SK-N-SH (cell line): ENCODE results near the gene ARHGAP1.

Experiments
- ELF1 ChIP-seq: IDR thresholded peaks from 2 replicates; pipeline ENCODE4 v1.4.0; 2012
- GABPA ChIP-seq: IDR thresholded peaks from 2 replicates; pipeline ENCODE4 v1.4.0; 2012; ENCODE audit warnings: low read depth, mild to moderate bottlenecking
- NRF1 ChIP-seq: IDR thresholded peaks from 2 replicates; pipeline ENCODE4 v1.6.1; 2012; ENCODE audit warnings: low read depth, mild to moderate bottlenecking, low read length
- PBX3 ChIP-seq: IDR thresholded peaks from 2 replicates; pipeline ENCODE4; 2012
- RAD21 ChIP-seq: IDR thresholded peaks from 2 replicates; pipeline ENCODE4 v1.6.1; 2012; ENCODE audit warnings: mild to moderate bottlenecking, low read length
- REST ChIP-seq: IDR thresholded peaks from 2 replicates; pipeline ENCODE4 v1.6.1; 2012; ENCODE audit warnings: mild to moderate bottlenecking, low read depth, low read length, moderate library complexity
- TF ChIP-seq, protein P1 (sequence below): fragments of 200-600 bp; sonication (generic); IDR thresholded peaks from 2 replicates; pipeline ENCODE4 v1.6.1; 2017; ENCODE audit warnings: antibody characterized with exemption, mild to moderate bottlenecking, moderate library complexity

- TF ChIP-seq RAD21 (no peak), ELF1 (no peak), REST (no peak), GABPA (no peak), PBX3 (no peak), NRF1 (no peak)
- TF ChIP-seq, protein P1, sequence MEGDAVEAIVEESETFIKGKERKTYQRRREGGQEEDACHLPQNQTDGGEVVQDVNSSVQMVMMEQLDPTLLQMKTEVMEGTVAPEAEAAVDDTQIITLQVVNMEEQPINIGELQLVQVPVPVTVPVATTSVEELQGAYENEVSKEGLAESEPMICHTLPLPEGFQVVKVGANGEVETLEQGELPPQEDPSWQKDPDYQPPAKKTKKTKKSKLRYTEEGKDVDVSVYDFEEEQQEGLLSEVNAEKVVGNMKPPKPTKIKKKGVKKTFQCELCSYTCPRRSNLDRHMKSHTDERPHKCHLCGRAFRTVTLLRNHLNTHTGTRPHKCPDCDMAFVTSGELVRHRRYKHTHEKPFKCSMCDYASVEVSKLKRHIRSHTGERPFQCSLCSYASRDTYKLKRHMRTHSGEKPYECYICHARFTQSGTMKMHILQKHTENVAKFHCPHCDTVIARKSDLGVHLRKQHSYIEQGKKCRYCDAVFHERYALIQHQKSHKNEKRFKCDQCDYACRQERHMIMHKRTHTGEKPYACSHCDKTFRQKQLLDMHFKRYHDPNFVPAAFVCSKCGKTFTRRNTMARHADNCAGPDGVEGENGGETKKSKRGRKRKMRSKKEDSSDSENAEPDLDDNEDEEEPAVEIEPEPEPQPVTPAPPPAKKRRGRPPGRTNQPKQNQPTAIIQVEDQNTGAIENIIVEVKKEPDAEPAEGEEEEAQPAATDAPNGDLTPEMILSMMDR = no peak
Measured at GRCh38 chr11:46642627-46643335, 57.6 kb downstream of the ARHGAP1 start.
